Retinal pigment epithelial cell (primary cell): ENCODE results near the gene RPL36.
"Not testable (repeated sequence)": the region's sequence is repeated elsewhere in the genome, so short reads cannot be mapped to it uniquely, and the experiment has no call there.

Experiments
- DNase-seq: peaks from one replicate; pipeline ENCODE4 v3.0.0-alpha.2; 2010; ENCODE audit warnings: low read depth
- H3K4me3 ChIP-seq: 2 replicates; pipeline ENCODE4 v1.5.1; 2011; ENCODE audit warnings: mild to moderate bottlenecking, low read length, control low read depth, moderate library complexity
- CTCF ChIP-seq: conservative IDR thresholded peaks from 2 replicates; pipeline ENCODE4 v1.5.1; 2011; ENCODE audit warnings: low read depth, low read length, control low read depth, inconsistent platforms

The RPL36 gene

GRCh38 chr19:5698635-5699422 is 8.7 kb downstream of the RPL36 start:
- no peak for TF ChIP-seq CTCF
- DNase-seq, result no peak
- H3K4me3 ChIP-seq, result no peak overlapping the region

GRCh38 chr19:5700455-5701092 is 10.5 kb downstream of the RPL36 start:
- no peak for TF ChIP-seq CTCF
- DNase-seq, result no peak
- H3K4me3 ChIP-seq, result no peak overlapping the region

- not testable (repeated sequence) for H3K4me3 ChIP-seq, DNase-seq
Measured at GRCh38 chr19:5702053-5702410, 11.9 kb downstream of the RPL36 start.

GRCh38 chr19:5703819-5704818 is 14.0 kb downstream of the RPL36 start:
- TF ChIP-seq CTCF, result no peak
- DNase-seq, result no peak
- no peak overlapping the region for H3K4me3 ChIP-seq

- no peak for DNase-seq
- TF ChIP-seq CTCF, result no peak
- H3K4me3 ChIP-seq, result no peak overlapping the region
Measured at GRCh38 chr19:5705552-5705951, 15.5 kb downstream of the RPL36 start.

- no peak for DNase-seq
Measured at GRCh38 chr19:5706876-5707573, 16.9 kb downstream of the RPL36 start.

More at GRCh38 chr19:5706876-5707573, 16.9 kb downstream of the RPL36 start:
- no peak overlapping the region for H3K4me3 ChIP-seq
- no peak for TF ChIP-seq CTCF
